Measurements from ENCODE around the gene GBX2.

Gene GBX2

DNA sequence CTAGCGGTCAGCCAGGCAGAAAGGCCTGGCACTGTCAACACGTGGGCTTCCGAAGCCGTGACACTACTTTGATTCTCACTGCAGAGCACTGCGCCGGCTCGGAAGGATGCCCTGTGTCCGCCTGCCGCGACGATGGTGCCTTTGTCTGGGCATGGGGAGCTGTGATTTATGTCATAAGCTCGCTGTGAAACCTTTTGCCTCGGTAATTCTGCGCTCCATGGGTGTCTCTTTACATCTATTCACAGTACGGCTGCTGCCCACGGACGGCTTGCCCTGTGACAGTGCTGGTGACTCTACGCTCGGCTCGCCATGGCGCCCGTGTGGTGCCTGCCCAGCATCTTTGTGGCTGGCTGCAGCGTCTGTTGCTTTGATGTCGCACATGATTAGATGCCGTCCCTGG is 43.1 kb upstream of the GBX2 start:
- H3K4me3 ChIP-seq (ENCODE audit: low read depth, low read length), result no peak overlapping the region
- TF ChIP-seq, protein P1, sequence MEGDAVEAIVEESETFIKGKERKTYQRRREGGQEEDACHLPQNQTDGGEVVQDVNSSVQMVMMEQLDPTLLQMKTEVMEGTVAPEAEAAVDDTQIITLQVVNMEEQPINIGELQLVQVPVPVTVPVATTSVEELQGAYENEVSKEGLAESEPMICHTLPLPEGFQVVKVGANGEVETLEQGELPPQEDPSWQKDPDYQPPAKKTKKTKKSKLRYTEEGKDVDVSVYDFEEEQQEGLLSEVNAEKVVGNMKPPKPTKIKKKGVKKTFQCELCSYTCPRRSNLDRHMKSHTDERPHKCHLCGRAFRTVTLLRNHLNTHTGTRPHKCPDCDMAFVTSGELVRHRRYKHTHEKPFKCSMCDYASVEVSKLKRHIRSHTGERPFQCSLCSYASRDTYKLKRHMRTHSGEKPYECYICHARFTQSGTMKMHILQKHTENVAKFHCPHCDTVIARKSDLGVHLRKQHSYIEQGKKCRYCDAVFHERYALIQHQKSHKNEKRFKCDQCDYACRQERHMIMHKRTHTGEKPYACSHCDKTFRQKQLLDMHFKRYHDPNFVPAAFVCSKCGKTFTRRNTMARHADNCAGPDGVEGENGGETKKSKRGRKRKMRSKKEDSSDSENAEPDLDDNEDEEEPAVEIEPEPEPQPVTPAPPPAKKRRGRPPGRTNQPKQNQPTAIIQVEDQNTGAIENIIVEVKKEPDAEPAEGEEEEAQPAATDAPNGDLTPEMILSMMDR (IDR thresholded peaks at IDR 0.05; ENCODE audit: low read depth, low read length), result no peak

DNA sequence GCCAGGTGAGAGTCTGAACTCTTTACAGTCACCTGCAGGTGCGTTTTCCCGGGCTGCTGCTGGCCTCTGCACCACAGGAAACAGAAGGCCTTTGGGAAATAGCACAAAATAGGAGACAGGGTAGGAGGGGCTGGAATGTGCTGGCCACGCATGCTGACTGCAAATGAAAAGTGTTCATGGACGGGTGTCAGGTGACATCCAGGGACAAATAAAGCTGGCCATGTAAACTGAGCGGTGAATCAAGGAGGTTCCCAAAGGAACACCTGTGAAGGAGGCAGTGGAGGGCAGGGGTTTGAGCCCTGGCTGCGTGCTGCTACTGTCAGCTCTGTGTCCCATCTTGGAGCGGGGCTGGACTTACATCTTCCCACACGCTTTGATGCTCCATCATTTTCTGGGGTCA is 42.4 kb upstream of the GBX2 start:
- no peak overlapping the region for H3K4me3 ChIP-seq (ENCODE audit: low read depth, low read length)
- TF ChIP-seq, protein P1 (IDR thresholded peaks at IDR 0.05; ENCODE audit: low read depth, low read length), result no peak

DNA sequence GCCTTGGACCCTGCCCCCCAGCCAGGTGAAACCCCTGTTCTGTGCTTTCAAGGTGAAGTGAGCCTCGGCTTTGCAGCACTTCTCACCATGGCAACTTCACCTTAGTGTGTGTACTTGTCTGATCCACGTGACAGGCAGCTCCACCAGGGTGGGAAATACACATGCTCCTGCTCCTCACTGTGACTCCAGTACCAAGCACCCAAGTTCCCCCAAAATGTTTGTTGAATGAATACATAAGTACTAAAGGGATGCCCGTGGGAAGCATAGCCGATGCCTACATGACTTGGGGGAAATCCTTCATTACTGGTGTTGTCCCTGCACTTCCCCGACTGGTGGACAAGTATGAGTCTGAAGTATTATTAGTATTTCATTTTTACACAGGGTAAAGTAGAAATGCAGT is 41.8 kb upstream of the GBX2 start:
- no peak overlapping the region for H3K4me3 ChIP-seq (ENCODE audit: low read depth, low read length)

DNA sequence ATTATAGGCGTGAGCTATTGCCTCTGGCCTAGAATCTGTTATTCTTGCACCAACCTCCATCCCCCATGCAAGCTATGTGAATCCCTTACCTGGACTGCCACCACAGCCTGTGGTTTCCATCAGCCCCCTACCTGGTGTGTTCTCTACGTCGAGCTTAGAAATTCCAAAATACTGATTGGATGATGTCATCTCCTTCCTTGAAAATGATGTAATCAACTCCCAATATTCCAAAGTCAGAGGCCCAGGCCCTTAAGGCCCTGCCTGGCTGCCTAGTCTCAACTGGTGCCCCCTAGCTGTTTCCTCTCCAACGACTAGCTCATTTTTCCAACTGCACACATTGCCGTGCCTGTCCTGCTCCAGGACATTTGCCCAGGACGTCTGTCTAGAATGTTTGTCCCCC is 41.3 kb upstream of the GBX2 start:
- H3K4me3 ChIP-seq (ENCODE audit: low read depth, low read length), result no peak overlapping the region
- TF ChIP-seq, protein P1 (IDR thresholded peaks at IDR 0.05; ENCODE audit: low read depth, low read length), result no peak

More for the DNA sequence above, 41.8 kb upstream of the GBX2 start:
- TF ChIP-seq, protein P1 (IDR thresholded peaks at IDR 0.05; ENCODE audit: low read depth, low read length), result no peak

DNA sequence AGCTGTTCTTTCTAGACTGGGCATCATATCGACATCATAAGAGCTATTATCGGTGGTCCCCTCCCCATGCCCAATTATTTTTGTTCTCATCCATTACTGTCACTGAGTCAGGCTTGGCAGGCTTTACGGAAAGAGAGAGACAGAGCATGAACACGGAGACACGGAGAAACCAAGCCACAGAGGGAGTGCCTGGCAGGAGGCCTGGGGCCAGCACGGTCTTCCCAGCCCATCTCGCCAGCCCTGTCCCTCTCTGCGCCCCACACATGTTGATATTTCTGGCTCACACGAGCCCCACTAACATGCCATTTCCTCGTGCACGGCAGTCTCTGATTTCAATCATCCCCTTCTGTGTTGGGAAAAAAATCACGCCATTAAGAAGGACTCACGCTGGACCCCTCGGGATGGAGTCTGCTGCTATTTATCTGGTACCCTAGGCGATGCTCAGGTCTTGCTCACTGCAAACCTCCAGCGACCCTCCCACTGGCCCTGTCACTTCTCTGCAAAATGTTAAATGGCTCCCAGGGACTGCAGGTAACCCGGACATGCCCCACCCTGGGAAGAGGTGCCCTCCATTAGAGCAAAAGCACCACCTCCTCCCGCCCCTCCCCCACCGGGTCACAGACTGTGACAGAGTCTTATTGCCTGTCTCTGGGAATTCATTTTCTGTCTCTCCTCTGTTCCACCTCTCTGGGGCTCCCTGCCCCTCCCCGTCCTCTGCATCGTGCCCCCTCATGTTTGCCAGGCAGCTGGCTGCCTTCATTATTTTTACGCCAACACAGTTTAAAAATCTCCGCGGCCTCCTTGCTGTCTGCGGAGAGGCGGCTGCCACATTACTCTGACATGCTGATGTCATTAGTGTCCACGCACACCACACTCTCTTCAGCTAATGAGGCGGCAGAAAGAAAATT is 40.1 kb upstream of the GBX2 start:
- H3K4me3 ChIP-seq (ENCODE audit: low read depth, low read length), result no peak overlapping the region
- TF ChIP-seq, protein P1 (IDR thresholded peaks at IDR 0.05; ENCODE audit: low read depth, low read length), result no peak

DNA sequence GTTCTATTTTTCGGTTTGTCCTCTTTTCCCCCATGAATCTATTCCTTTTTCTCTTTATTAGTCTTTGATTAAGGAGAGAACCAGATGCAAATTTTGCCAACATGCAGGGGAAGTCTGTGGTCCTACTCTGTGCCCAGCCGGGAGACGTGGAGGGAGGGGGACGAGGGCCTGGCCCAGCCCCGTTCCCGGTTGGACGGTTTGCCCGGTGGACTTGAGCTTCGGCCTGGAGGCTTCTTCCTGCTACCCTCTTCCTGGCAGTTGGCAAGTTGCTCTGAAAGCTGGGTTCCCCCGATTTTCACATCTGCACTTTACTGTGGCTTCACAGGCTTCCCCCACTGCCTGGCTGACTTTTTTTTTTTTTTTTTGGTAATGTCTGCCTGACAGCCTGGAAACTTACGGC is 39.3 kb upstream of the GBX2 start:
- no peak overlapping the region for H3K4me3 ChIP-seq (ENCODE audit: low read depth, low read length)
- TF ChIP-seq, protein P1 (IDR thresholded peaks at IDR 0.05; ENCODE audit: low read depth, low read length), result no peak

DNA sequence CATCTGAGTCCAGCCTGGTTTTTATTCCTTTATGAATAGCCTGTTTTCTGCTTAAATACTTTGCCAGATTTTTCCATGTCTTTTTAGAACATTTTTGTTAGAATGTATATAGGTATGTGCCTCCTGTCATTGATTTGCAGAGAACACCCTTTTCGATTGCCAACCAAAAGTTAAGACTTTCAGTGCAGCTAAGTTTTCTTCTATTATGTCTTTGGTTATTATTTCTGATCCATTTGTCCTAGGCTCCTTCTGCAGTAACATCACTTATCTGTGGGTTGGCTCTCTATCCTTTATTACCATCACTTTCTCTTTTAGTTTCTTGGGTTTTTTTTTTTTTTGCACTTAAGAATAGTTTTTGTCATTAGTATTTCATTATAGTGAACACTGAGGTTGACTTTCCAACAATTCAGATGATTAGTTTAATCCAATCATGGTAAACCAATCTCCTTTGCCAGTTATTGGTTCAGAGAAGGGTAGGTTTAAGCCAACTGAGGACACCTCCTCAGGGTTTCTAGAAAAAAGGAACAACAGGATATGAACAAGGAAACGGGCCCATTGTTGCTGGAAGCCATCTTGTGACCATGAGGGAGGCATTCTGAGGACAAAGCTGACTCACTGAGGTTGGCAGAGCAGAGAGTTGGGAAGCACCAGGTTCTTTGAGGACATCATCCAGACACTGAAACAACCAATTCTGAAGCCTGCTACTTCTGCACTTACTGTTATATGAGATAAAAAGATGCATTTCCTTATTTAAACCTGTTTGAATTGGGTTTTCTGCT is 37.9 kb upstream of the GBX2 start:
- TF ChIP-seq, protein P1 (IDR thresholded peaks at IDR 0.05; ENCODE audit: low read depth, low read length), result no peak
- H3K4me3 ChIP-seq (ENCODE audit: low read depth, low read length), result no peak overlapping the region

Data from WI38 (cell line).